ENCODE results near the gene ZNF48.

The ZNF48 gene

GRCh38 chr16:30395155-30395991, at the start of gene ZNF48:
ZNF48 (plus strand) TSS chr16:30395420; CDS start chr16:30395795, 375 bp downstream.
- DNase-seq = peak; percentile 88

- DNase-seq = no peak
These were observed 48.9 kb upstream of the ZNF48 start for GRCh38 chr16:30346286-30346685.

GRCh38 chr16:30348113-30348512, 47.1 kb upstream of the ZNF48 start:
- no peak for DNase-seq

- no peak for DNase-seq
These were observed 46.3 kb upstream of the ZNF48 start for GRCh38 chr16:30348929-30349328.

- DNase-seq = no peak
These were observed 45.5 kb upstream of the ZNF48 start for GRCh38 chr16:30349675-30350074.

- DNase-seq = no peak
These were observed 44.9 kb upstream of the ZNF48 start for GRCh38 chr16:30350134-30350871.

- no peak for DNase-seq
These were observed 44.2 kb upstream of the ZNF48 start for GRCh38 chr16:30351001-30351441.

GRCh38 chr16:30351586-30352419, 43.4 kb upstream of the ZNF48 start:
- DNase-seq = no peak

GRCh38 chr16:30352488-30353401, 42.5 kb upstream of the ZNF48 start:
- no peak for DNase-seq

GRCh38 chr16:30353438-30354129, 41.6 kb upstream of the ZNF48 start:
- DNase-seq = no peak

- DNase-seq = no peak
These were observed 40.6 kb upstream of the ZNF48 start for GRCh38 chr16:30354423-30355143.

- peak; percentile 93 for DNase-seq
These were observed 39.9 kb upstream of the ZNF48 start, which contains the start of gene CD2BP2 for GRCh38 chr16:30355144-30355953. CD2BP2 (minus strand) TSS chr16:30355308; CDS start chr16:30354681, 627 bp downstream.

- DNase-seq = no peak
These were observed 39.3 kb upstream of the ZNF48 start for GRCh38 chr16:30355954-30356308.

GRCh38 chr16:30356401-30357084, 38.7 kb upstream of the ZNF48 start:
- no peak for DNase-seq

GRCh38 chr16:30357085-30357714, 38.0 kb upstream of the ZNF48 start:
- no peak for DNase-seq

GRCh38 chr16:30357715-30358576, 37.3 kb upstream of the ZNF48 start:
- DNase-seq = no peak

- DNase-seq = no peak
These were observed 36.7 kb upstream of the ZNF48 start for GRCh38 chr16:30358577-30358936.
